Activated CD8-positive, alpha-beta memory T cell treated with anti-CD3 and anti-CD28 coated beads, Interleukin-2, amount 50 U/mL, for 4 hours (primary cell): ENCODE measurements around the gene ALG5.

Experiments
- DNase-seq: peaks from one replicate; pipeline ENCODE4 v3.0.0-alpha.2; 2020

ALG5 gene

GRCh38 chr13:36913463-36913862 is 85.7 kb downstream of the ALG5 start:
- DNase-seq = no peak

- no peak for DNase-seq
Measured at GRCh38 chr13:36912973-36913372, 86.2 kb downstream of the ALG5 start.

- DNase-seq = no peak
Measured at GRCh38 chr13:36912369-36912768, 86.8 kb downstream of the ALG5 start.

GRCh38 chr13:36910545-36910944 is 88.6 kb downstream of the ALG5 start:
- DNase-seq = no peak

- no peak for DNase-seq
Measured at GRCh38 chr13:36907821-36908220, 91.3 kb downstream of the ALG5 start.

- no peak for DNase-seq
Measured at GRCh38 chr13:36907266-36907665, 91.9 kb downstream of the ALG5 start.

- DNase-seq = no peak
Measured at GRCh38 chr13:36905944-36906343, 93.2 kb downstream of the ALG5 start.

GRCh38 chr13:36903925-36904595 is 95.1 kb downstream of the ALG5 start:
- no peak for DNase-seq
